HEK293 (cell line): Measurements from ENCODE around the gene GLRA2.

Experiments used
- CTCF ChIA-PET: fragments of 350-600 bp; formaldehyde crosslinking; extraction: SDS; loops from one replicate; lab custom pipeline; 2021; ENCODE audit warnings: antibody characterized with exemption; lab: Yijun Ruan, JAX
- POLR2A ChIA-PET: fragments of 300-600 bp; formaldehyde crosslinking; extraction: SDS; loops from one replicate; lab custom pipeline; 2020; ENCODE audit warnings: antibody characterized with exemption, inconsistent platforms; lab: Yijun Ruan, JAX
- H3K27ac ChIP-seq: fragments of 200-500 bp; sonication (Bioruptor generic); 2 replicates; pipeline ENCODE4 v1.5.1; 2014; ENCODE audit warnings: low read depth, low read length, control low read depth, inconsistent platforms; ENCODE audit errors: extremely low read depth
- H3K36me3 ChIP-seq, 2 experiments: fragments of 200-500 bp in 1 of 2; sonication (Bioruptor generic) in 1 of 2; 1 replicate in 1 of 2; 2 replicates in 1 of 2; pipeline ENCODE4 v1.5.1; 2014 to 2017; ENCODE audit warnings: inconsistent platforms in 2 of 2, low read length in 2 of 2; ENCODE audit not compliant: control insufficient read depth in 2 of 2, insufficient read depth in 1 of 2
- H3K4me1 ChIP-seq: fragments of 200-500 bp; sonication (Bioruptor generic); 2 replicates; pipeline ENCODE4 v1.5.1; 2014; ENCODE audit warnings: mild to moderate bottlenecking, low read length, inconsistent platforms; ENCODE audit not compliant: control insufficient read depth, insufficient read depth
- H3K4me3 ChIP-seq: 2 replicates; pipeline ENCODE4 v1.5.1; 2011; ENCODE audit warnings: low read depth, mild to moderate bottlenecking, control low read depth, low read length, moderate library complexity
- H3K9me3 ChIP-seq: fragments of 200-500 bp; sonication (Bioruptor generic); 2 replicates; pipeline ENCODE4 v1.5.1; 2014; ENCODE audit warnings: low read depth, low read length, inconsistent platforms; ENCODE audit not compliant: control insufficient read depth, insufficient read depth
- BCL11B ChIP-seq: fragments of 450-650 bp; formaldehyde crosslinking; IDR thresholded peaks from 2 replicates; pipeline ENCODE4 v1.5.1; 2016; ENCODE audit warnings: low read depth, missing biosample characterization, missing genetic modification characterization
- FEZF1 ChIP-seq: fragments of 450-650 bp; formaldehyde crosslinking; IDR thresholded peaks from 2 replicates; pipeline ENCODE4 v1.5.1; 2016; ENCODE audit warnings: missing biosample characterization, missing genetic modification characterization
- GFI1B ChIP-seq: fragments of 450-650 bp; formaldehyde crosslinking; IDR thresholded peaks from 2 replicates; pipeline ENCODE4 v1.5.1; 2016; ENCODE audit warnings: missing biosample characterization, missing genetic modification characterization
- GLIS2 ChIP-seq: fragments of 450-650 bp; formaldehyde crosslinking; IDR thresholded peaks from 2 replicates; pipeline ENCODE4 v1.5.1; 2016; ENCODE audit warnings: missing biosample characterization, missing genetic modification characterization
- KLF1 ChIP-seq: fragments of 450-650 bp; formaldehyde crosslinking; IDR thresholded peaks from 2 replicates; pipeline ENCODE4 v1.5.1; 2016; ENCODE audit warnings: missing biosample characterization, missing genetic modification characterization
- KLF16 ChIP-seq: fragments of 450-650 bp; formaldehyde crosslinking; IDR thresholded peaks from 2 replicates; pipeline ENCODE4 v1.5.1; 2017; ENCODE audit warnings: missing biosample characterization, missing genetic modification characterization
- KLF8 ChIP-seq: fragments of 450-650 bp; formaldehyde crosslinking; IDR thresholded peaks from 2 replicates; pipeline ENCODE4 v1.5.1; 2016; ENCODE audit warnings: missing biosample characterization, missing genetic modification characterization
- OSR2 ChIP-seq: fragments of 450-650 bp; formaldehyde crosslinking; IDR thresholded peaks from 2 replicates; pipeline ENCODE4 v1.5.1; 2016; ENCODE audit warnings: missing biosample characterization, missing genetic modification characterization
- PRDM4 ChIP-seq: fragments of 450-650 bp; formaldehyde crosslinking; IDR thresholded peaks from 2 replicates; pipeline ENCODE4 v1.5.1; 2017; ENCODE audit warnings: missing biosample characterization, missing genetic modification characterization
- SALL2 ChIP-seq: fragments of 450-650 bp; formaldehyde crosslinking; IDR thresholded peaks from 2 replicates; pipeline ENCODE4 v1.5.0; 2017; ENCODE audit warnings: missing biosample characterization, mild to moderate bottlenecking, missing genetic modification characterization, borderline replicate concordance
- SCRT1 ChIP-seq: fragments of 450-650 bp; formaldehyde crosslinking; IDR thresholded peaks from 2 replicates; pipeline ENCODE4 v1.5.1; 2016; ENCODE audit warnings: missing biosample characterization, missing genetic modification characterization, borderline replicate concordance
- TSHZ1 ChIP-seq: fragments of 450-650 bp; formaldehyde crosslinking; IDR thresholded peaks from 2 replicates; pipeline ENCODE4 v1.5.1; 2016; ENCODE audit warnings: missing biosample characterization, missing genetic modification characterization, borderline replicate concordance
- ZEB2 ChIP-seq: fragments of 450-650 bp; formaldehyde crosslinking; IDR thresholded peaks from 2 replicates; pipeline ENCODE4 v1.5.1; 2016; ENCODE audit warnings: missing biosample characterization, missing genetic modification characterization
- ZNF10 ChIP-seq: fragments of 450-650 bp; formaldehyde crosslinking; IDR thresholded peaks from 2 replicates; pipeline ENCODE4 v1.5.1; 2017; ENCODE audit warnings: missing biosample characterization, missing genetic modification characterization
- ZNF140 ChIP-seq: fragments of 450-650 bp; formaldehyde crosslinking; IDR thresholded peaks from 2 replicates; pipeline ENCODE4 v1.5.1; 2016; ENCODE audit warnings: missing biosample characterization, missing genetic modification characterization
- ZNF174 ChIP-seq: fragments of 450-650 bp; formaldehyde crosslinking; IDR thresholded peaks from 2 replicates; pipeline ENCODE4 v1.5.0; 2017; ENCODE audit warnings: missing biosample characterization, mild to moderate bottlenecking, missing genetic modification characterization
- ZNF302 ChIP-seq: fragments of 450-650 bp; formaldehyde crosslinking; IDR thresholded peaks from 2 replicates; pipeline ENCODE4 v1.5.1; 2016; ENCODE audit warnings: missing biosample characterization, missing genetic modification characterization, low read depth
- ZNF324 ChIP-seq: fragments of 450-650 bp; formaldehyde crosslinking; IDR thresholded peaks from 2 replicates; pipeline ENCODE4 v1.5.1; 2016; ENCODE audit warnings: missing biosample characterization, missing genetic modification characterization
- ZNF426 ChIP-seq: fragments of 450-650 bp; formaldehyde crosslinking; IDR thresholded peaks from 2 replicates; pipeline ENCODE4 v1.5.1; 2017; ENCODE audit warnings: missing biosample characterization, missing genetic modification characterization, mild to moderate bottlenecking, inconsistent platforms, moderate library complexity
- ZNF48 ChIP-seq: fragments of 450-650 bp; formaldehyde crosslinking; IDR thresholded peaks from 2 replicates; pipeline ENCODE4 v1.5.1; 2016; ENCODE audit warnings: missing biosample characterization, missing genetic modification characterization
- ZNF513 ChIP-seq: fragments of 450-650 bp; IDR thresholded peaks from 2 replicates; pipeline ENCODE4 v1.5.1; 2018; ENCODE audit warnings: missing biosample characterization, missing genetic modification characterization
- ZNF571 ChIP-seq: fragments of 450-650 bp; formaldehyde crosslinking; IDR thresholded peaks from 2 replicates; pipeline ENCODE4 v1.5.0; 2017; ENCODE audit warnings: missing biosample characterization, missing genetic modification characterization
- ZNF585B ChIP-seq: fragments of 450-650 bp; formaldehyde crosslinking; IDR thresholded peaks from 2 replicates; pipeline ENCODE4 v1.5.1; 2016; ENCODE audit warnings: missing biosample characterization, missing genetic modification characterization
- ZNF624 ChIP-seq: fragments of 450-650 bp; formaldehyde crosslinking; IDR thresholded peaks from 2 replicates; pipeline ENCODE4 v1.5.1; 2017; ENCODE audit warnings: missing biosample characterization, missing genetic modification characterization
- ZNF645 ChIP-seq: fragments of 450-650 bp; formaldehyde crosslinking; IDR thresholded peaks from 2 replicates; pipeline ENCODE4; 2016; ENCODE audit warnings: missing biosample characterization, missing genetic modification characterization
- ZNF670 ChIP-seq: fragments of 450-650 bp; formaldehyde crosslinking; IDR thresholded peaks from 2 replicates; pipeline ENCODE4 v1.5.1; 2016; ENCODE audit warnings: missing biosample characterization, missing genetic modification characterization, low read depth
- ZNF707 ChIP-seq: fragments of 450-650 bp; formaldehyde crosslinking; IDR thresholded peaks from 2 replicates; pipeline ENCODE4 v1.5.1; 2016; ENCODE audit warnings: missing biosample characterization, missing genetic modification characterization
- ZSCAN5A ChIP-seq: fragments of 450-650 bp; formaldehyde crosslinking; IDR thresholded peaks from 2 replicates; pipeline ENCODE4 v1.5.1; 2016; ENCODE audit warnings: missing biosample characterization, missing genetic modification characterization

The GLRA2 gene

GRCh38 chrX:14598330-14598729 is 69.0 kb downstream of the GLRA2 start:
- CTCF ChIA-PET, result no interaction called here
- no peak for TF ChIP-seq ZNF10 (tag by site-specific recombination)
- TF ChIP-seq ZNF513 (tag by site-specific recombination), result no peak
- no peak for TF ChIP-seq FEZF1 (tag by site-specific recombination)
- no peak for TF ChIP-seq ZNF426
- no peak for TF ChIP-seq TSHZ1 (tag by site-specific recombination)
- no peak for TF ChIP-seq ZNF174 (tag by site-specific recombination)
- no peak for TF ChIP-seq ZNF707 (tag by site-specific recombination)
- TF ChIP-seq SALL2 (tag by site-specific recombination), result no peak
- TF ChIP-seq GLIS2, result no peak
- TF ChIP-seq BCL11B (tag by site-specific recombination), result no peak
- no peak for TF ChIP-seq ZNF585B
- no peak for TF ChIP-seq PRDM4 (tag by site-specific recombination)
- TF ChIP-seq ZNF571, result no peak
- TF ChIP-seq ZEB2, result no peak
- TF ChIP-seq GFI1B, result no peak

GRCh38 chrX:14607446-14607985 is 78.2 kb downstream of the GLRA2 start:
- Histone ChIP-seq H3K4me3 (no peak overlapping the region), H3K9me3 (no peaks in the 10 kb centered on the region), H3K27ac (no peak overlapping the region), H3K36me3 (no peaks in the 10 kb centered on the region), H3K4me1 (no peaks in the 10 kb centered on the region)
- ChIA-PET POLR2A (no interaction called here), CTCF (interaction anchor here (0.7 kb wide), 1 partner anchor 9 kb away, joined by 4 read pairs; no protein-coding TSS in a partner anchor)
- TF ChIP-seq ZNF140 (tag by site-specific recombination) (no peak), ZNF302 (tag by site-specific recombination) (no peak), ZNF645 (tag by site-specific recombination) (no peak), KLF8 (tag by site-specific recombination) (no peak), ZNF48 (tag by site-specific recombination) (no peak), KLF16 (tag by site-specific recombination) (no peak), KLF1 (tag by site-specific recombination) (no peak), ZNF670 (tag by site-specific recombination) (no peak), SCRT1 (tag by site-specific recombination) (no peak), ZEB2 (no peak), ZNF324 (tag by site-specific recombination) (no peak), ZSCAN5A (tag by site-specific recombination) (no peak), OSR2 (tag by site-specific recombination) (no peak), ZNF624 (tag by site-specific recombination) (no peak)

More at GRCh38 chrX:14598330-14598729, 69.0 kb downstream of the GLRA2 start:
- Histone ChIP-seq H3K36me3 (no peaks in the 10 kb centered on the region), H3K9me3 (no peaks in the 10 kb centered on the region), H3K4me3 (no peak overlapping the region), H3K4me1 (no peaks in the 10 kb centered on the region), H3K27ac (no peak overlapping the region)
- POLR2A ChIA-PET, result no interaction called here
